NCI-H2171 treated with DMSO at 0.1 percent for 48 hours (cell line): ENCODE measurements around the gene DCPS.
"Not testable (repeated sequence)": the region's sequence is repeated elsewhere in the genome, so short reads cannot be mapped to it uniquely, and the experiment has no call there.

ENCODE experiments used
- DNase-seq: peaks from one replicate; lab custom pipeline; 2025; lab: John Stamatoyannopoulos, UW

DCPS gene, protein sequence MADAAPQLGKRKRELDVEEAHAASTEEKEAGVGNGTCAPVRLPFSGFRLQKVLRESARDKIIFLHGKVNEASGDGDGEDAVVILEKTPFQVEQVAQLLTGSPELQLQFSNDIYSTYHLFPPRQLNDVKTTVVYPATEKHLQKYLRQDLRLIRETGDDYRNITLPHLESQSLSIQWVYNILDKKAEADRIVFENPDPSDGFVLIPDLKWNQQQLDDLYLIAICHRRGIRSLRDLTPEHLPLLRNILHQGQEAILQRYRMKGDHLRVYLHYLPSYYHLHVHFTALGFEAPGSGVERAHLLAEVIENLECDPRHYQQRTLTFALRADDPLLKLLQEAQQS

GRCh38 chr11:126303623-126304456, at the start of gene DCPS:
TSS of gene DCPS (plus strand) at chr11:126304060. CDS start at chr11:126304081, 21 bp downstream.
- DNase-seq, result peak; percentile 86

DNA sequence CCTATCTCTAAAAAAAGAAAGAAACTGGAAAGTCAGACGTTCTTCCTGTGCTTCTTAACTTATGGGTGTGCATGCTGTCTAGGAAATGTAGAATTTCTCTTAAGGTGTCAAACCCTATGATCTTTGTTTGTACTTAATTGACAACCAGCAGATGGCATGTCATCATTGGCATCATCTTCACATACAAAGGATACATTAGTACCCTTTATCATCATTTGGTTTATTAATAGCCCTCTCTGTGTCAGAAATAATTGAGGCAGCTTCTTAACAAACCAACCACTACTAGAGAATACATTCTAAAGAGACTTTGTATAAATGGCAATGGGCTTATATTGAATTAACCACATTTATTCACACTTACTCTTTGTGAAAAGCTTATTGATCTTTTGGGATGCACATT, 49.0 kb upstream of the DCPS start:
- no peak for DNase-seq

- not testable (repeated sequence) for DNase-seq
Measured at GRCh38 chr11:126255507-126255906, 48.4 kb upstream of the DCPS start.

DNA sequence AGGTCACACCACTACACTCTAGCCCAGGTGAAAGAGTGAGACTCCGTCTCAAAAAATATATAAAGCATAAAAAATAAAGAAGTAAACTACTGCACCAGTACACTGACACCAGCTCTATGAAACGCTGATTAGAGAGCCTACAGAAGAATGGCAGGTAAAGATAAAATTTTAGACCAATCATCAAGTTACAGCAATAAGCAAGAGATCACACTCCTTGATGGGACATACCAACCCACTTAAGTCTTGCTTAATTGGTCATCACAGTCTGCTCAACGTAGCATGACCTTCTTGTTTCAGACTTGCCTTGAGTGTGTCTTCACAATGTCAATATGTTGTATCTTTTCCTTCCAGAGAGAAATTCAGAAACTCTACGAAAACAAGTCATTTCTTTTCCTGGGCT, 47.6 kb upstream of the DCPS start:
- DNase-seq, result no peak

DNA sequence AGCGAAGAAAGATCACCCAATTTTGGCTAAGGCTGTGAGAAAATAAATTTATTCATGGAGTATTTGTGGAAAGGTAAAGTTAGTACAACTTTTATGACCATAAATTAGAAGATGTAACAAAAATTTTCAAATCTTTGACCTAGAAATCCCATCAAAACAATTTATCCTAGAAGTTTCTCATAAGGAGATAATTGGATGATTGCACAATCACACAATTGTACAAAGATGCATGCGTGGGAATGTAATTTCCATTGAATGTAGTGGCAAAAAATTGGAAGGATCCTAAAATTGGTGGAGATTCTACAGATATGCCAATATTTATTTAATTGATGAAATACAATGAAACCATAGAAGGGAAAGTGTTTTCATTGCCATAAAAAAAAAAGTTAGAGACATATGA, 46.7 kb upstream of the DCPS start:
- no peak for DNase-seq

GRCh38 chr11:126257764-126258163, 46.1 kb upstream of the DCPS start:
- no peak for DNase-seq

DNA sequence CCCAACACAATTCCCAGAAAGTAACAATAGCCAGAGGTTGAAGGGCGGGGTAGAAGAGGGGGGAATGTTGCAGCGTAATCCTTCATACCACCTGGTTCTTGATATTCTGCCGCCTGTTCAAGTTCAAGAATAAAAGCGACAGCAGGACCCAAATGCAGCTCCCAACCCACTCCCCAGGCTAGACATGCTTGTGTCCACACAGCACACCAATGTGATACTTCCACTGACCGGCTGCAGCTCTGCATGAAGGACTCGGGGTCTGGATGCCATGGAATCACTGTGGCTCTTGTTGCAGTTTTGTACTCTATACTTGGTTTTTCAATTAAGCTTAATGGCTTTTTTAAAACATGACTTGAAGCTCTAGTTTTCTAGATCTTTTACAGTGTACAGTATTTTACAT, 41.6 kb upstream of the DCPS start:
- no peak for DNase-seq

DNA sequence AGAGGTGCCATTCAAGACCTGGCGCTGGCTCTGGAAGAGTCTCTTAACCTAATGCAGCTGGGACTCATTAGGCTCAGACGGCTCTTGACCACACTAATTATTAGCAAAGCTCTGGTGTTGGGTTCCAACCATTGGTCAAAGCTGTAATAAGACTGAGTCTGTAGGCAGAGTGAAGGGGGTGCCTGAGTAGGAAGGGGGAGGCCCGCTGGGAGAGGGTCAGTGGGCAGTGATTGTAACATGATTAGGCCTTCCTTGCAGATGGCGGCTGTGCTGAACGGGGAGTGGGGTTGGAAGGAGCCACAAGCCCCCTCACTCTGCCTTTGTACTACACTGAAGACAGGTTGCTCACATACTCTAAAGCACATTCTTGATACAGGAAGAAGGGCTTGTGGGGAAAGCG, 40.4 kb upstream of the DCPS start:
- DNase-seq, result no peak

- DNase-seq, result no peak
Measured at GRCh38 chr11:126265811-126266210, 38.0 kb upstream of the DCPS start.

DNA sequence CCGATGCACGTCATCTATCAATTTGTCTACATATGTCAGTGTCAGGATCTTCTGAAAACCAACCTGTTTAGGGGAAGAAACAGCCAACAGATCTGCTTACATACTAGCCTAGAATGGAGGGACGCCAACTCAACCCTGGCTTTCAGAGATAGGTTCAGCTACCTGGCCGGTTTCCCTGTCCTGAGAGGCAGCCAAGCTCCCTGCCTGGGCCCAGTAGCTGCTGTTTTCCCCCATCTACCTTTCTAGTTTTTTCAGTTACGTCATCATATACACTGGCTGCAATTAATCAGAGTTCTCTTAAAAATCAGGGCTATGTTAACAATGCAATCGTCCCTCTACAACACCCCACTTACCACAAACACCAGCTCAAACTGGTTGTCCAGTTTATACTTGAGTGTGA, 36.2 kb upstream of the DCPS start:
- no peak for DNase-seq

GRCh38 chr11:126268361-126268707, 35.5 kb upstream of the DCPS start:
- no peak for DNase-seq

DNA sequence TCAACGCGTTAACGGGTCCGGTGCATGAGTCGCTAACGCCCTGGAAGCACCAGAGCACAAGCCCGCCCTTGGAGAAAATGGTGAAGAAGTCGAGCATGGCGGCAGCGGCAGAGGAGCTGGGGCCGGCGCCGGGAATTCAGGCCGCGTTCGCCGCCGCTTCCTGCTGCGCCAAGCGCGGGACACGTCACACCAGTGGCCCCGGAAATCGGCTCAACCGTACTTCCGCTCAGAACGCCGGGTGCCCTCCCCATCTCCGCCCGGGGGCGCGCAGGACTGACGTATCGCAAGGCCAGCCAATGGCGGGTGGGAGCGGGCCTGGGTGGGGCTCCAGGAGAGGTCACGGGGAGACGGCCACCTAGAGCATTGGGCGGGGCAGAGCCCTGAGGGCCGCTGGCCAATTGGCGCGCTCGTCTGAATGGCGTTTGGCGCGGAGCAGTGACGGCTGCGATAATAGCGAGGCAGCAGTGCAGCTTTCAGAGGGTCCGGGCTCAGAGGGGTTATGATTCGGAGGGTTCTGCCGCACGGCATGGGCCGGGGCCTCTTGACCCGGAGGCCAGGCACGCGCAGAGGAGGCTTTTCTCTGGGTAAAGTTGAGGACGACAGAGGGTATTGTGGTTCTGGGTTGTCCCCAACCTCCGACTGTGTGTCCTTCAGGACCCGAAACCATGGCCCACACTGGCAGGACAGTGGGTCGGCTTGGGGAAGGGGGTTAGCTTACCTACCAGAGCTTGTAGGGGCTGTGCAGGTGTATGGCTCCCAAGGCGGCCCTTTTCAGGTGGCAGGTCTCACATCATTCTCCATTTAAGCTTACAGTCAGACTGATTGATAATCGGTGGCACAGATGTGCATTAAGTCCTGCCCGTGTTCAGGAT, 34.9 kb upstream of the DCPS start, which contains the start of the genes FOXRED1 and SRPRA:
Gene FOXRED1, plus strand, starts transcription at position 447 of the 872 bp plus-strand sequence. Its CDS starts 53 bp downstream, at position 500.
Gene SRPRA, minus strand, starts transcription at position 188 of the 872 bp plus-strand sequence. Its CDS starts 91 bp downstream, at position 97.
- peak; percentile 96 for DNase-seq

DNA sequence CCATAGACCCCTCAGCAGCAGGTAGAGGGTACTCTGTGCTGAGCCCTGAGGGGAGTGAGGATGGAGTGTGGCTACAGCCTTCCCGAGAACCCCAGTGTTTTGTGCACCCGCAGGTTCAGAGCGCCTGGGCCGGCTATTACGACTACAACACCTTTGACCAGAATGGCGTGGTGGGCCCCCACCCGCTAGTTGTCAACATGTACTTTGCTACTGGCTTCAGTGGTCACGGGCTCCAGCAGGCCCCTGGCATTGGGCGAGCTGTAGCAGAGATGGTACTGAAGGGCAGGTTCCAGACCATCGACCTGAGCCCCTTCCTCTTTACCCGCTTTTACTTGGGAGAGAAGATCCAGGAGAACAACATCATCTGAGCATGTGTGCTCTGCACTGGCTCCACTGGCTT, 26.5 kb upstream of the DCPS start:
- no peak for DNase-seq

DNA sequence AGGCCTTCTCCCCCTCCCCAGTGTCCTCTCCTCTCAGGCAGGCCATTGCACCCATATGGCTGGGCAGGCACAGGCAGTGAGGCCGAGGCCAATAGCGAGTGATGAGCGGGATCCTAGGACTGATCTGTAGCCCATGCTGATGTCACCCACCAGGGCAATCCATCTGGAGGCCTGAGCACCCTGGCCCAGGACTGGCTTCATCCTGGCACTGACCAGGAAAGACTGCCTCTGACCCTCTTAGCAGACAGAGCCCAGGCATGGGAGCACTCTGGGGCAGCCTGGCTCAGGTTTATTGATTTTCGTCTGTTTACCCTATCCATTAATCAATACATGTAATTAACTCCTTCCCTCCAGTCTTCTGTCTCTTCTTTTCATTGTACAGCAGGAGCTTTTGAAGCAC, 26.1 kb upstream of the DCPS start:
- no peak for DNase-seq

DNA sequence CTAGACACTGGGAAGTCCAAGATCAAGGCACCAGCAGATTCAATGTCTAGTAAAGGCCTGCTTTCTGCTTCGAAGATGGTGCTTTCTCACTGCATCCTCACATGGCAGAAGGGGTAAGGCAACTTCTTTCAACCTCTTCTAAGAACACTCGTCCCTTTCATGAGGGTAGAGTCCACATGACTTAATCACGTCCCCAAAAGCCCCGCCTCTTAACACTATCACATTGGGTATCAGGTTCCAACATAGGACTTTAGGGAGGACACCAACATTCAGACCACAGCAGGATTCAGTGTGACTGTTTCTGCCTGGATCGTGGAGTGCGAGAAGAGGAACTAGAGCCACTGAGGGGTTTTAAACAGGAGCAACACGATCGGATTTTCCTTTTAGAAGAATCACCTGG, 24.7 kb upstream of the DCPS start:
- no peak for DNase-seq

DNA sequence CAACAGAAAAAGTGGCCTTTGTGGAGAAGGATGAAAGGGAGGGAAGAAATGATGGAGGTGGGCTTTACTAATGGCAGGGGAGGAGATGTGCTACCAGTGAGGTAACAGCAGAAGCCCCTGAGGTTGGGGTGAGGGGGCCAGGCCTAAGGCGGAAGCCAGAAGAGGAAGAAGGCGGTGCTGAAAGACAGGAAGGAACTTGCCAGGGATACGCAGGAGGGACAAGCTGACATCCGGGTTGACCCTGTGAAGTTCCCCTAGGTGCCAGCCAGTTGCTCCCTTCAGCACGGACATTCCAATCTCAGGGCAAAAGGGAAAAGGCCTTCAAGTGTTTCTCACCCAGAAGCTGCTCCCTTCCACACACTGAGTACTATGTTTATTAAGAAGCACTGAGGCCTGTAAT, 23.3 kb upstream of the DCPS start:
- no peak for DNase-seq

DNA sequence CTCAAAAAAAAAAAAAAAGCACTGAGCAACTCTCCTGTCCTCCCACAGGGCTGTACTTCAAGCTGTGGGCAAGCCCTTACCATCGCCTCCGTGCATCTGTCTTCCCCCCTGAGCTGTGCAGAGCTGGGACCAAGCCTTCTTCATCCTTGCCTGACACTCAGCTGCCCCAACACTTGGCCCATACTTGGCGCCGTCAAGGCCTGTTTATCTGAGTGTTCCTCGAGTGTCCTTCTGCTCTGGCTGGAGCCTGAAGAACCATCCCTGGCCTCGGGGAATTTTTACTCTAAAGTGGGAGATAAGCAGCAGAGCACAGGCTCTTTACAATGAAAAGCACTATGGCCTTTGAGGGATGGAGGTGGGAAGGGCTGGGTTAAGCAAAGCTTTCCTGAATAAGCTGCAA, 22.6 kb upstream of the DCPS start:
- no peak for DNase-seq

GRCh38 chr11:126281666-126282175, 22.1 kb upstream of the DCPS start:
- no peak for DNase-seq

DNA sequence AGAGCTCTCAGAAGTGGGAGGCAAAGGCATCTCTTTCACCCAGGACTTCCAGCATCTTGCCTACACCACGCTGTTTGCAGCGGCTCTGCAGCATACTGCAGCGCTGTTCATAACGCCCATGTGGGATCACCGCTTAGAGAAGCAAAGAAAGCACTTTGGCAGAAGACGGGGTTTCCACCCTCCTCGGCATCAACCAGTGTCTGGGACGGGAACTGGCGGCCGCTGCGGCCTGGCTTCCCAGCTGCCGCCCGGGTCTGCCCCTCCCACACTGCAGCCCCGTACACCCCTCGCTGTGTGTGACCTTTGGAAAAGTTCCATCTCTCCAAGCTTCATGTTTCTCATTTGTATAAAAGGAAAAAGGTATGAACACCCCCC, 21.5 kb upstream of the DCPS start:
- DNase-seq, result no peak

DNA sequence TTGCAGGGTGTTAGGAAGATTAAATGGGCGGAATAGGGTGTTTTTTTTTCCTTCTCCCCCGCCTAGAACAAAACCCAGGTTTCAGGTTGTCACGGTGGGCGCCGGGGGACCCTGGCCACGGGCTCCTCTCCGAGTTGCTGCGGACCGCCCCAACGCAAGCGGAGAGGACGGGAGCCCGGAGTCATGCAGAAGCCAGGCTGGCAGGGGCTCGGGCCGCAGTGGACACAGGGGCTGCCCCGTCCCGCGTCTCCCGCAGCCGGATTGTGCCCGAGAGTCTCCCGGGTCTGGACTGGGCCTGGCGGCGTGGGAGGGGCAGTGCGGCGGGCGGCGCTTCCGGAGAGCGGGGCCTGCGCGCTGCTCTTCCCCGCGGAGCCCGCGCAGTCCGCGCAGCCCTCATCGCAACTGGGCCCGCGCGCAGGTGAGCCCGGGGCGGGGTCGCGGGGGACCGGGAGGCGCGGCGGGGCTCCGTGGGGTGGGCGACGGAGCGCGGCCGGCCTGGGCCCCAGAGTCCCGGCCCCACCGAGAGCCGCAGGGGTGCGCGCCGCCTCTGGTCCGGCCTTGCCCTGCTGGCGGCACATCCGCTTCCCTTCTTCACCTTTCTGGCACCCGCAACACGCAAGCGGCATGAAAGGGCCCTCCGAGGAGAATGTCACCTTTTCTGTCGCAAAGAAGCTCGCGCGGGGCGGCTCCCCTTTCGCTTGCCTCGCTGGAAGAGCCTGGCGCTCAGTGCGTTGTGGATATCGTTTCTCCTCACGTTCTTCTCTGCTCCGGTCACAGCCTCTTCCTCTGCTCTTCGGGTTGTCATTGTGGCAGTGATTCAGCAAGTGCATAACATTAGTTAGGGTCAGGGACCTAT, 20.9 kb upstream of the DCPS start, which contains the start of gene TIRAP:
Gene TIRAP, plus strand, starts transcription at position 358 of the 856 bp plus-strand sequence. CDS start 7,802 bp downstream, outside the sequence.
- DNase-seq, result peak; percentile 50

DNA sequence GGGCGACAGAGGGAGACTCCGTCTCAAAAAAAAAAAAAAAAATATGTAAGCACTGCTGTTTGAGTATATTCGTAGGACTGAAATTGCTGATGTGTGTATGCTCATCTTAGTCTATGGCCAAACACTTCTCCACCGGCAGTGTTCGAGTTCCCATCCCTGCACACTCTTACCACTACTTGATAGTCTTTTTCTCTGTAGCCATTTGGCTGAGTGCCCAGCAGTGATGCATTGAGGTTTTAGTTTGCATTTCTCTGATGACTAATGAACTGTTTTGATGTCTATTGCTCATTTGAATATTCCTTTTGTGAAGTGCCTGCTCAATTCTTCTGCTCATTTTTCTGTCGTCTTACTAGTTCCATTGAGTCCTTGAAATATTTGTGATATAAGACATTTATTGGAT, 19.0 kb upstream of the DCPS start:
- DNase-seq, result peak; percentile 23
